Osteoblast (primary cell): ENCODE measurements around the gene BMAL2. TPM values are rescaled to one million over a fixed set of nuclear protein-coding genes. Genes with fewer than 3 reads are reported as not detected.

Experiments used
- DNase-seq: peaks from one replicate; pipeline ENCODE4 v3.0.0; 2011; ENCODE audit warnings: low spot score, mixed read lengths; ENCODE audit not compliant: insufficient read length; ENCODE audit errors: missing footprints
- H2AFZ ChIP-seq: 2 replicates; pipeline ENCODE4 v1.6.0; 2011; ENCODE audit warnings: mild to moderate bottlenecking, low read length
- H3K27ac ChIP-seq: 2 replicates; pipeline ENCODE4 v1.5.1; 2011; ENCODE audit warnings: mild to moderate bottlenecking, low read depth, low read length, moderate library complexity
- H3K27me3 ChIP-seq: 2 replicates; pipeline ENCODE4 v1.6.0; 2012; ENCODE audit warnings: mild to moderate bottlenecking, control low read depth, inconsistent platforms, low read length, moderate library complexity; ENCODE audit not compliant: insufficient read depth
- H3K36me3 ChIP-seq: 2 replicates; pipeline ENCODE4 v1.5.1; 2011; ENCODE audit warnings: mild to moderate bottlenecking, low read length, control low read depth, moderate library complexity; ENCODE audit not compliant: insufficient read depth
- H3K4me1 ChIP-seq: 2 replicates; pipeline ENCODE4 v1.5.1; 2011; ENCODE audit warnings: mild to moderate bottlenecking, low read length, control low read depth, moderate library complexity; ENCODE audit not compliant: insufficient read depth
- H3K4me2 ChIP-seq: 2 replicates; pipeline ENCODE4 v1.6.0; 2011; ENCODE audit warnings: mild to moderate bottlenecking, low read length; ENCODE audit not compliant: insufficient read depth
- H3K4me3 ChIP-seq: fragments of 200-600 bp; sonication (generic); 3 replicates; pipeline ENCODE4 v1.5.1; 2012; ENCODE audit warnings: mild to moderate bottlenecking, low read length, inconsistent platforms; ENCODE audit not compliant: insufficient read depth
- H3K79me2 ChIP-seq: 2 replicates; pipeline ENCODE4 v1.6.0; 2012; ENCODE audit warnings: mild to moderate bottlenecking, low read length, control low read depth, inconsistent platforms; ENCODE audit not compliant: insufficient read depth
- H3K9me3 ChIP-seq: 2 replicates; pipeline ENCODE4 v1.5.1; 2011; ENCODE audit warnings: low read depth, low read length, control low read depth
- H4K20me1 ChIP-seq: 2 replicates; pipeline ENCODE4 v1.6.0; 2012; ENCODE audit warnings: mild to moderate bottlenecking, low read length, control low read depth; ENCODE audit not compliant: insufficient read depth
- total RNA-seq: library from RNA; depleted of rRNA; stranded (reverse); fragments of >200 nt; gene quantifications from 2 replicates; pipeline ENCODE4 v1.2.3, GENCODE V29; 2012
- TF ChIP-seq, protein P1 (sequence below): IDR thresholded peaks from 2 replicates; pipeline ENCODE4 v1.5.1; 2011; ENCODE audit warnings: mild to moderate bottlenecking, low read depth, low read length, moderate library complexity; ENCODE audit errors: extremely low read depth

Gene BMAL2
- total RNA-seq, 1 donor: 21.7 TPM

DNA sequence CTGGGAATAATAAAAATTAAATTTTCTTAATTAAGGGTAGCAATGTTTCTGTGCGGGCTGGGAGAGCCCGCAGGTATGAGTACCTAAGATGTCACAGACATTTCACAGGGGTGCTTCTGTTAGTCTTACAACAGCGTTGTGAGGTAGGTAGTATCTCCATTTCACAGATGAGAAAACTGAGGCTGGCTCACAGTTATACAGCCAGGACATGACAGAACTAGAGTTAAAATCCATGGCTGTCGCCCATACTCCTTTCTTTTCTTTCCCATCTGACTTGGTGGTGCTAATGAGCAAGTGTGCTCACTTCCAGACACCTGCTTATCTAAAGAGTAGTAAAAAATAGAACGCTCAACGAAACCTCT, 2.1 kb downstream of the BMAL2 start:
- no peak for DNase-seq
- Histone ChIP-seq H3K27me3 (no peaks in the 10 kb centered on the region), H2AFZ (no peak overlapping the region), H3K4me3 (no peak overlapping the region), H3K9me3 (no peaks in the 10 kb centered on the region), H3K27ac (no peak overlapping the region), H3K4me2 (peak overlapping the region; percentile 18), H3K79me2 (peaks cover 75% of the 10 kb centered on the region), H4K20me1 (no peaks in the 10 kb centered on the region), H3K4me1 (peaks cover 35% of the 10 kb centered on the region), H3K36me3 (no peaks in the 10 kb centered on the region)
- TF ChIP-seq, protein P1, sequence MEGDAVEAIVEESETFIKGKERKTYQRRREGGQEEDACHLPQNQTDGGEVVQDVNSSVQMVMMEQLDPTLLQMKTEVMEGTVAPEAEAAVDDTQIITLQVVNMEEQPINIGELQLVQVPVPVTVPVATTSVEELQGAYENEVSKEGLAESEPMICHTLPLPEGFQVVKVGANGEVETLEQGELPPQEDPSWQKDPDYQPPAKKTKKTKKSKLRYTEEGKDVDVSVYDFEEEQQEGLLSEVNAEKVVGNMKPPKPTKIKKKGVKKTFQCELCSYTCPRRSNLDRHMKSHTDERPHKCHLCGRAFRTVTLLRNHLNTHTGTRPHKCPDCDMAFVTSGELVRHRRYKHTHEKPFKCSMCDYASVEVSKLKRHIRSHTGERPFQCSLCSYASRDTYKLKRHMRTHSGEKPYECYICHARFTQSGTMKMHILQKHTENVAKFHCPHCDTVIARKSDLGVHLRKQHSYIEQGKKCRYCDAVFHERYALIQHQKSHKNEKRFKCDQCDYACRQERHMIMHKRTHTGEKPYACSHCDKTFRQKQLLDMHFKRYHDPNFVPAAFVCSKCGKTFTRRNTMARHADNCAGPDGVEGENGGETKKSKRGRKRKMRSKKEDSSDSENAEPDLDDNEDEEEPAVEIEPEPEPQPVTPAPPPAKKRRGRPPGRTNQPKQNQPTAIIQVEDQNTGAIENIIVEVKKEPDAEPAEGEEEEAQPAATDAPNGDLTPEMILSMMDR: no peak

DNA sequence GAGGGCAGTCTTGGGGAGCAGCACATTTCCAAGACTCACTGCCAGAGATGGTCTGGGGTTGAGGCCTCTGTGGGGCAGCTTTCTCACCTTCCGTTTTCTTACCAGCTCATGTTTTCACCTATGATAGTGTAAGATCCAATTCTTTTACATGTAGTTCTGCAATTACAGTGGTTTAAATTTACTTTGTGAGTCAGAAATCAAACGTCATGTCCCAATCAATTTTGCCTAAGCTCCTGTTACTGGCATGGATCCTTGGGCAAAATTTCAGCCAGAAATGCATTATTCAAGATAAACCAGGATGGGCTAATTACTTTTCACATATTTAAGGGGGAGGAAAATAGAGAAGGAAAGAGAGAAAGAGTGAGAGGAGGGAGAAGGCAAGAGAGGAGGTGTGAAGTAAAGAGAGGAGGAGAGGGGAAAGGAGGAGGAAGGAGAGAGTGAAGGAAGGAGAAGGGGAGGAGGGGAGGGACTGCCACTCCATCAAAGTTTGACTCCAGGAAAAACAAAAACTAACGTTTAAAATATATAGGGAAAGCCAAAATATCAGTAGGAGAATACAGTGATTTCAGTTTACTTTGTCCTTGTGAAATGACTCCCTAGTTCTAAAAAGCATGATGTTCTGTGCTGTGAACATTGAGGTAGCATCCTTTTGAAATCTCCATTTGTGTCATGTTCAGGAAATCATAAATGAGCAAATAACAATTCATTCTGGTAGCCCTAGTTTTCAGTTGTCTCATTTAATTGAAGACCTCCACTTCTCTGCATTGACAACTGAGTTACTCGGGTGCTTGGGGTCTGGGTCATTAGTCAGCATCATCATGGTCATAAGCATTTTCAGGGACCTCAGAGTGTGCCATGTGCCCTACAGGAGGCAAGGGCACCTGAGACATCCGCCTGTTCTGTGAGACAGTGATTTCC, 3.0 kb downstream of the BMAL2 start:
- H3K27me3 ChIP-seq: no peaks in the 10 kb centered on the region
- no peaks in the 10 kb centered on the region for H4K20me1 ChIP-seq
- H3K36me3 ChIP-seq: no peaks in the 10 kb centered on the region
- peak; percentile 58 for DNase-seq
- H3K4me3 ChIP-seq: no peak overlapping the region
- peaks cover 34% of the 10 kb centered on the region for H3K4me1 ChIP-seq
- H2AFZ ChIP-seq: no peak overlapping the region
- H3K9me3 ChIP-seq: no peaks in the 10 kb centered on the region
- H3K27ac ChIP-seq: peak overlapping the region; percentile 18
- peak overlapping the region; percentile 18 for H3K4me2 ChIP-seq
- H3K79me2 ChIP-seq: peaks cover 84% of the 10 kb centered on the region
- TF ChIP-seq, protein P1: no peak

DNA sequence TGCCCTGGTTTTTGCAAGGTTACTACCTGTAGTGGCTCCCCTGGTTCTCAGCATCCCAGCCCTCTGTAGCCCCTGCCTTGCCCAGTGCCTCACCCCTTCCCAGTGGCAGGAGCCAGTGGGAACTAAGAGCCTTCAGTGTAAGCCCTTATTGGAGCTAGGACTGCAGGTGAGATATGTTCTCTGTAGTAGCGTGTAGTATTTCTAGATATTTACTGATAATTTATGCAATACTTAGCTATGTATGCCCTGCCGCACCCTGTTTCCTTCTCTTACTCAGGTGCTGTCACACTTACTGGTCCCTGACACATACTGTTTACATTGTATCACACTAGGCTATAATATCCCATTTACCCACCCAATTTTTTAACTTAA, 3.6 kb downstream of the BMAL2 start:
- Histone ChIP-seq H4K20me1 (no peaks in the 10 kb centered on the region), H3K79me2 (peaks cover 91% of the 10 kb centered on the region), H3K4me3 (no peak overlapping the region), H3K4me2 (no peak overlapping the region), H2AFZ (no peak overlapping the region), H3K27ac (no peak overlapping the region), H3K4me1 (peaks cover 33% of the 10 kb centered on the region), H3K9me3 (no peaks in the 10 kb centered on the region), H3K36me3 (no peaks in the 10 kb centered on the region), H3K27me3 (no peaks in the 10 kb centered on the region)
- no peak for DNase-seq
- TF ChIP-seq, protein P1: no peak

DNA sequence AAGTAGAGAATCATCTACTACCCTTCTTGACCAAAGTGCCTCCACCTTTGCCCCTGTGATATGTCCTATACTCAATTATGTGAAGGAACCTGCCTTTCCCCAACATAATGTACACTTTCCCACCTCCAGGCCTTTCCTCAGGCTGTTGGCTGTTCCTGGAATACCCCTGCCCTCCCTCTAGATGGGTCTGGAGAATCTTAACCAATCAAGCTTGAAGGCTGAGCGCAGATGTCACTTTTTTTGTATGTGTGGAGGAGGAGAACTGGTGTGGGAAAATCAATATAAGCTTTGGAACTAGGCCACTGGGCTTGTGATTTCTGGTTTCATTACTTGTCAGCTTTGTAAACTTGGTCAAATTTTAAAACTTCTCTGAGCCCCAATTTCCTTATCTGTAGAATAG, 4.7 kb downstream of the BMAL2 start:
- TF ChIP-seq, protein P1: no peak
- Histone ChIP-seq H3K79me2 (peaks cover 93% of the 10 kb centered on the region), H4K20me1 (no peaks in the 10 kb centered on the region), H3K27ac (no peak overlapping the region), H3K4me1 (peaks cover 31% of the 10 kb centered on the region), H3K9me3 (no peaks in the 10 kb centered on the region), H2AFZ (no peak overlapping the region), H3K36me3 (no peaks in the 10 kb centered on the region), H3K4me3 (no peak overlapping the region), H3K27me3 (no peaks in the 10 kb centered on the region), H3K4me2 (no peak overlapping the region)
- no peak for DNase-seq
